Coronary artery (tissue), 2 donors: Measurements from ENCODE around the gene CCND1.
"Not testable (repeated sequence)": the region's sequence is repeated elsewhere in the genome, so short reads cannot be mapped to it uniquely, and the experiment has no call there.

Source experiments
- DNase-seq: peaks from one replicate; pipeline ENCODE4 v3.0.0-alpha.2; 2017; ENCODE audit warnings: low spot score
- H3K27ac ChIP-seq, 2 donors: fragments of 200-600 bp; sonication (generic); one replicate each; pipeline ENCODE4 v1.5.1; 2016 to 2019
- H3K4me3 ChIP-seq: fragments of 200-600 bp; sonication (generic); 2 replicates; pipeline ENCODE4 v1.5.1; 2016; ENCODE audit warnings: mild to moderate bottlenecking, moderate library complexity
- CTCF ChIP-seq: fragments of 200-600 bp; sonication (generic); IDR thresholded peaks from one replicate; pipeline ENCODE4 v1.5.1; 2019; ENCODE audit warnings: antibody characterized with exemption

CCND1 gene

GRCh38 chr11:69694781-69695180 lies 53.8 kb downstream of the CCND1 start:
- DNase-seq = no peak
- Histone ChIP-seq H3K27ac (no peak overlapping the region), H3K4me3 (no peak overlapping the region)
- TF ChIP-seq CTCF = no peak

GRCh38 chr11:69695581-69695980 lies 54.6 kb downstream of the CCND1 start:
- H3K4me3 ChIP-seq = no peak overlapping the region
- TF ChIP-seq CTCF = no peak
- no peak for DNase-seq
- no peak overlapping the region for H3K27ac ChIP-seq

GRCh38 chr11:69695995-69696394 lies 55.0 kb downstream of the CCND1 start:
- not testable (repeated sequence) for H3K4me3 ChIP-seq, DNase-seq, H3K27ac ChIP-seq

- no peak for DNase-seq
- no peak for TF ChIP-seq CTCF
- Histone ChIP-seq H3K4me3 (no peak overlapping the region), H3K27ac (no peak overlapping the region)
These were observed 56.0 kb downstream of the CCND1 start for GRCh38 chr11:69696749-69697468.

GRCh38 chr11:69697469-69697843 lies 56.5 kb downstream of the CCND1 start:
- DNase-seq = no peak
- no peak for TF ChIP-seq CTCF

GRCh38 chr11:69697861-69698260 lies 56.9 kb downstream of the CCND1 start:
- Histone ChIP-seq H3K27ac (no peak overlapping the region), H3K4me3 (no peak overlapping the region)
- TF ChIP-seq CTCF = no peak
- no peak for DNase-seq

More at GRCh38 chr11:69697469-69697843, 56.5 kb downstream of the CCND1 start:
- no peak overlapping the region for H3K4me3 ChIP-seq
- no peak overlapping the region for H3K27ac ChIP-seq

GRCh38 chr11:69698362-69698761 lies 57.4 kb downstream of the CCND1 start:
- Histone ChIP-seq H3K27ac (no peak overlapping the region), H3K4me3 (no peak overlapping the region)
- no peak for TF ChIP-seq CTCF
- DNase-seq = no peak
